Upper lobe of left lung (tissue), 6 donors: Measurements from ENCODE around the gene DNAAF9. TPM values are rescaled to one million over a fixed set of nuclear protein-coding genes. Genes with fewer than 3 reads are reported as not detected.

Experiments used
- ATAC-seq, 2 donors: fragments of 200-7000 bp; cut with Tn5 transposase; one replicate each; pipeline ENCODE4 v1.9.1; 2022; ENCODE audit warnings: mild to moderate bottlenecking in 2 of 2, moderate library complexity in 2 of 2; ENCODE audit not compliant: low FRiP score in 2 of 2
- DNase-seq, 2 donors: peaks; one replicate each; pipeline ENCODE4 v3.0.0-alpha.2; 2019 to 2020
- H3K27ac ChIP-seq, 4 donors: fragments of 200-600 bp; sonication (generic); one replicate each; pipeline ENCODE4 v1.5.1; 2016 to 2019
- H3K27me3 ChIP-seq, 4 donors: fragments of 200-600 bp; sonication (generic); one replicate each; pipeline ENCODE4 v1.5.1; 2017 to 2019
- H3K36me3 ChIP-seq, 4 donors: fragments of 200-600 bp; sonication (generic); one replicate each; pipeline ENCODE4 v1.5.1; 2016 to 2019
- H3K4me1 ChIP-seq, 4 donors: fragments of 200-600 bp; sonication (generic); one replicate each; pipeline ENCODE4 v1.5.1; 2018 to 2019
- H3K4me3 ChIP-seq, 4 donors: fragments of 200-600 bp; sonication (generic); one replicate each; pipeline ENCODE4 v1.5.1; 2017 to 2019; ENCODE audit warnings: mild to moderate bottlenecking in 2 of 4, moderate library complexity in 1 of 4
- H3K9me3 ChIP-seq, 4 donors: fragments of 200-600 bp; sonication (generic); one replicate each; pipeline ENCODE4 v1.5.1; 2018 to 2019
- EP300 ChIP-seq, 4 donors: sonication (generic); formaldehyde crosslinking; IDR thresholded peaks; one replicate each; pipeline ENCODE4 v1.5.1; 2017; ENCODE audit warnings: antibody characterized with exemption in 4 of 4, control low read depth in 2 of 4
- POLR2A ChIP-seq, 4 donors: fragments of 450-650 bp; IDR thresholded peaks; one replicate each; pipeline ENCODE4 v1.5.1; 2016 to 2017; ENCODE audit warnings: antibody characterized with exemption in 4 of 4, mild to moderate bottlenecking in 2 of 4
- POLR2AphosphoS5 ChIP-seq, 2 donors: sonication (generic); formaldehyde crosslinking; IDR thresholded peaks; one replicate each; pipeline ENCODE4 v1.5.1; 2017; ENCODE audit warnings: antibody characterized with exemption in 2 of 2
- WGBS, 2 donors: methylation state at CpG; one replicate each; pipeline ENCODE4 v1.1.5; 2017 to 2018; 5-methylcytosine and 5-hydroxymethylcytosine counted together
- total RNA-seq, 6 donors: library from RNA; depleted of rRNA in 4 of 6; stranded (reverse); fragments of >200 nt in 4 of 6; gene quantifications; one replicate each; pipeline versions ENCODE4 v1.1.0 to v1.2.1, GENCODE V29; 2016 to 2021
- TF ChIP-seq, protein P1 (sequence below), 6 experiments: fragments of 450-650 bp in 4 of 6; fragments of 200-600 bp in 2 of 6; sonication (generic) in 2 of 6; IDR thresholded peaks; one replicate each; pipeline ENCODE4 v1.5.1; 2016 to 2019; ENCODE audit warnings: antibody characterized with exemption in 6 of 6
- donor health status: DM: no; HTN: no; CAD: no; lungs with moderate emphysema.
- donor health status: DM: no; HTN: yes; CAD: no; lungs with severe emphysema.

Gene DNAAF9
- total RNA-seq, 6 donors from 2014 or later: 17.6 to 45.1 (median 23.7) TPM

DNA sequence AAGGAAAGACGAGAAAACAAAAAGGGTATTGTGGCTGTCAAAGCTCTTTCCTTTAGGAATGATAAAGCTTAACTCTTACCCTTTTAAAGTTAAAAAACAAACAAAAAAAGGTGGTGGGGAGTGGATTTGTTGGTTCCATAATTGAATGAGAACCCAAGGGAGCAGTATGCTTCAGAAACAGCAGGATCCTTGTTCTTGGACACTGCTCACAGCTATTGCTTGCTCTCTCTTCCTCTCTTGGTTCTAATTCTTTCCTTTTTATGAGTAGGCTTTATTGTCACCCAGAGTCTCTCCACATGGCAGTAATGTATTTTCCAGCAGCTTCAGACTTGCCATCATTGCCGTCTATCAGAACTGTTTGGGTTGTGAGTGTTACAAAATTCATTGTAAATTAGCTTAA lies 44.7 kb upstream of the DNAAF9 start:
- no peak for TF ChIP-seq EP300 (IDR thresholded peaks at IDR 0.05)
- TF ChIP-seq POLR2AphosphoS5 (IDR thresholded peaks at IDR 0.05): no peak
- TF ChIP-seq, protein P1, sequence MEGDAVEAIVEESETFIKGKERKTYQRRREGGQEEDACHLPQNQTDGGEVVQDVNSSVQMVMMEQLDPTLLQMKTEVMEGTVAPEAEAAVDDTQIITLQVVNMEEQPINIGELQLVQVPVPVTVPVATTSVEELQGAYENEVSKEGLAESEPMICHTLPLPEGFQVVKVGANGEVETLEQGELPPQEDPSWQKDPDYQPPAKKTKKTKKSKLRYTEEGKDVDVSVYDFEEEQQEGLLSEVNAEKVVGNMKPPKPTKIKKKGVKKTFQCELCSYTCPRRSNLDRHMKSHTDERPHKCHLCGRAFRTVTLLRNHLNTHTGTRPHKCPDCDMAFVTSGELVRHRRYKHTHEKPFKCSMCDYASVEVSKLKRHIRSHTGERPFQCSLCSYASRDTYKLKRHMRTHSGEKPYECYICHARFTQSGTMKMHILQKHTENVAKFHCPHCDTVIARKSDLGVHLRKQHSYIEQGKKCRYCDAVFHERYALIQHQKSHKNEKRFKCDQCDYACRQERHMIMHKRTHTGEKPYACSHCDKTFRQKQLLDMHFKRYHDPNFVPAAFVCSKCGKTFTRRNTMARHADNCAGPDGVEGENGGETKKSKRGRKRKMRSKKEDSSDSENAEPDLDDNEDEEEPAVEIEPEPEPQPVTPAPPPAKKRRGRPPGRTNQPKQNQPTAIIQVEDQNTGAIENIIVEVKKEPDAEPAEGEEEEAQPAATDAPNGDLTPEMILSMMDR (IDR thresholded peaks at IDR 0.05): no peak
- TF ChIP-seq POLR2A (IDR thresholded peaks at IDR 0.05): no peak
- Histone ChIP-seq H3K9me3 (no peaks in the 10 kb centered on the region), H3K27ac (no peak overlapping the region), H3K4me1 (no peaks in the 10 kb centered on the region), H3K4me3 (no peak overlapping the region), H3K36me3 (no peaks in the 10 kb centered on the region), H3K27me3 (no peaks in the 10 kb centered on the region)
- 81 to 83% methylated on average over 2 of the region's 2 CpGs for WGBS, 2 donors
- no peak for DNase-seq
- ATAC-seq: no peak

DNA sequence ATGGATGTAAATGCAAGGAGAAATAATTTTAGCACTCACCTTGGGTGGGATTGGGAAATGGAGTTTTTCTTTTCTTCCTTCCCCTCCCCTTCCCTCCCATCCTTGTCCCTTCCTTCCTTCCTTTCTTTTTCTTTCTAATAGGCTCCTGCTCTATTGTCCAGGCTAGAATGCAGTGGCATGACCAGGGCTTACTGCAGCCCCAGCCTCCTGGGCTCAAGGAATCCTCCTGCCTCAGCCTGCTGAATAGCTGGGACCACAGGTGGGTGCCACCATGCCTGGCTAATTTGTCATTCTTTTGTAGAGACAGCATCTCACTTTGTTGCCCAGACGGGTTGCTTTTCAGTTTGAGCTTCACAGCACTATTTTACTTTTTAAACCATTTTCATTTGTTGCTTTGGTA lies 41.9 kb upstream of the DNAAF9 start:
- H3K4me1 ChIP-seq: no peaks in the 10 kb centered on the region
- 64 to 71% methylated on average over 1 of the region's 1 CpG for WGBS, 2 donors

DNA sequence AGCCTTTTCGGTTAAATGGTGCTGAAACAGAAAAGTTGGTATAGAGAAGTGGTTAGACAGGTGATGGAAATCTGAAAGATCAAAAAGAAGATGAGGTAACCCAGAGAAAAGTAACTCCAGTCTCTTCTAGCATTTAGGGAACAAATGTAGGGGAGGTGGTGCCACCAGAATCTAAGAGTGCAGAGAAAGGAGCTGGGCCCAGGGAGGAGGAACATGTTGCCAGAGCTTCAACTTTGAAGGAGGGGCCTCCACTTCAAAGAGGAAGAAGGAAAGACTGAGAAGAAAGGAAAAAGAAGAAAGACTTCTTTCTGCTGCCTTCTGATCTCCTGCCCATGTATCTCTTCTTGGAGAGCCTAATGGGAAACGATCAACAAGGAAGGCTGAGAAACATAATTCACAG lies 39.9 kb upstream of the DNAAF9 start:
- Histone ChIP-seq H3K4me1 (no peaks in the 10 kb centered on the region), H3K27ac (no peak overlapping the region), H3K27me3 (no peaks in the 10 kb centered on the region), H3K9me3 (no peaks in the 10 kb centered on the region), H3K36me3 (no peaks in the 10 kb centered on the region), H3K4me3 (no peak overlapping the region)
- WGBS, 2 donors: 83 to 94% methylated on average over 2 of the region's 2 CpGs
- TF ChIP-seq EP300 (IDR thresholded peaks at IDR 0.05) (no peak), POLR2A (IDR thresholded peaks at IDR 0.05) (no peak), POLR2AphosphoS5 (IDR thresholded peaks at IDR 0.05) (no peak)
- TF ChIP-seq, protein P1 (IDR thresholded peaks at IDR 0.05): no peak
- DNase-seq: no peak
- peak in 1 of 2 donors; percentile 14 for ATAC-seq

More for the DNA sequence above, 41.9 kb upstream of the DNAAF9 start:
- DNase-seq: no peak
- ATAC-seq: no peak
- H3K4me3 ChIP-seq: no peak overlapping the region
- H3K36me3 ChIP-seq: no peaks in the 10 kb centered on the region
- no peak overlapping the region for H3K27ac ChIP-seq
- H3K9me3 ChIP-seq: no peaks in the 10 kb centered on the region
- TF ChIP-seq POLR2A (IDR thresholded peaks at IDR 0.05): no peak
- TF ChIP-seq, protein P1 (IDR thresholded peaks at IDR 0.05): no peak
- TF ChIP-seq EP300 (IDR thresholded peaks at IDR 0.05): no peak
- no peak for TF ChIP-seq POLR2AphosphoS5 (IDR thresholded peaks at IDR 0.05)
- H3K27me3 ChIP-seq: no peaks in the 10 kb centered on the region

DNA sequence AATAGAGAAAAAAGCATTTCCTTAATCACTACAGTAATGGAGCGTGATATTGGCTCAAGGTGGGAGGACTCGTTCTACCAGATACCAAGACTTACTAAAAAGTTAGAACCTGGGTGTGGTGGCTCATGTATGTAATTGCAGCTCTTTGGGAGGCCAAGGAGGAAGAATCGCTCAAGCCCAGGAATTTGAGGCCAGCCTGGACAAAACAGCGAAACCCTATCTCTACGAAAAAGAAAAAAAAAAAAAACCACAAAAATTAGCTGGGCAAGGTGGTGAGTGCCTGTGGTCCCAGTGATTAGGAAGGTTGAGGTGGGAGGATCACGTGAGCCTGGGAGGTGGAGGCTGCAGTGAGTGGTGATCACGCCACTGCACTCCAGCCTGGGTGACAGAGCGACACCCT lies 39.3 kb upstream of the DNAAF9 start:
- no peaks in the 10 kb centered on the region for H3K36me3 ChIP-seq
- H3K9me3 ChIP-seq: no peaks in the 10 kb centered on the region
- DNase-seq (no peak), ATAC-seq (no peak)
- no peak overlapping the region for H3K4me3 ChIP-seq
- H3K4me1 ChIP-seq: no peaks in the 10 kb centered on the region
- no peaks in the 10 kb centered on the region for H3K27me3 ChIP-seq
- WGBS, 2 donors: 85% methylated on average over 8 of the region's 8 CpGs
- TF ChIP-seq EP300 (IDR thresholded peaks at IDR 0.05) (no peak), POLR2A (IDR thresholded peaks at IDR 0.05) (no peak), POLR2AphosphoS5 (IDR thresholded peaks at IDR 0.05) (no peak)
- TF ChIP-seq, protein P1 (IDR thresholded peaks at IDR 0.05): no peak
- H3K27ac ChIP-seq: no peak overlapping the region

DNA sequence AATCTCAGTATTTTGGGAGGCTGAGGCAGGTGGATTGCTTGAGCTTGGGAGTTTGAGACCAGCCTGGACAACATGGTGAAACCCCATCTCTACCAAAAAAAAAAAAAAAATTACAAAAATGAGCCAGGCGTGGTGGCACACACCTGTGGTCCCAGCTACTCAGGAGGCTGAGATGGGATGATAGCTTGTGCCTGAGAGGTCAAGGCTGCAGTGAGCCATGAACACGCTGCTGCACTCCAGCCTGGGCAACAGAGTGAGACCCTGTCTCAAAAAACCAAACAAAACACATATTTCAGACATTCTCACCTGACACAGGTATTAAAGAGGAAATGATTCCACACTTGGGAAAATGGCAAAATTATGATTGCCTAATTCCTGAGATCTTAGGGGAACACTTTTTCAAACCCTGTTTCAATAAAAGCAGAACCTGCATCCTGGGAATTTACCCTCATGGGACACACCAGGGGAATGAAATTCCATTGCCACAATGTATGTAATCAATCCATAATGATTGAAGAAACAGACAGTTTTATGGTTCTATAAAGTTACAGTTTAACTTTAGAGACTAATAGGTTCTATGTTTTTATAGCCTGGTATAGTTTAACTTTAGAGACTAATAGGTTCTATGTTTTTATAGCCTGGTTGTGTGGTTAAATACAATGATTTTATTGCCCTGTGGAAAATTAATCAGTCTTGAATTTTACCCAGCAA lies 29.6 kb upstream of the DNAAF9 start:
- H3K27me3 ChIP-seq: no peaks in the 10 kb centered on the region
- no peaks in the 10 kb centered on the region for H3K36me3 ChIP-seq
- no peak for DNase-seq
- no peaks in the 10 kb centered on the region for H3K4me1 ChIP-seq
- no peaks in the 10 kb centered on the region for H3K9me3 ChIP-seq
- H3K27ac ChIP-seq: no peak overlapping the region
- H3K4me3 ChIP-seq: no peak overlapping the region
- ATAC-seq: no peak
- WGBS, 2 donors: 65 to 81% methylated on average over 2 of the region's 2 CpGs
- TF ChIP-seq EP300 (IDR thresholded peaks at IDR 0.05) (no peak), POLR2AphosphoS5 (IDR thresholded peaks at IDR 0.05) (no peak), POLR2A (IDR thresholded peaks at IDR 0.05) (no peak)
- TF ChIP-seq, protein P1 (IDR thresholded peaks at IDR 0.05): no peak
